PC-3 (cell line): ENCODE measurements around the gene CSF1.

ENCODE experiments used
- CTCF ChIP-seq: fragments of 300-600 bp; sonication (generic); conservative IDR thresholded peaks from 2 replicates; pipeline ENCODE4 v1.5.1; 2017; ENCODE audit warnings: antibody characterized with exemption, low read depth, mild to moderate bottlenecking, low read length
- EZH2 ChIP-seq: fragments of 300-600 bp; sonication (generic); IDR thresholded peaks from one replicate; pipeline ENCODE4 v1.6.1; 2017; ENCODE audit warnings: antibody characterized with exemption, mild to moderate bottlenecking, low read length; ENCODE audit not compliant: unreplicated experiment
- EZH2phosphoT487 ChIP-seq: fragments of 300-600 bp; sonication (generic); IDR thresholded peaks from 2 replicates; pipeline ENCODE4 v1.6.1; 2018; ENCODE audit warnings: mild to moderate bottlenecking, antibody characterized with exemption, low read length, borderline replicate concordance

- TF ChIP-seq CTCF = no peak
- TF ChIP-seq EZH2 = no peak
- no peak for TF ChIP-seq EZH2phosphoT487
Observed at GRCh38 chr1:109908836-109909235, 1.8 kb upstream of the CSF1 start.
